Activated CD4-positive, alpha-beta T cell treated with anti-CD3 and anti-CD28 coated beads, Interleukin-10, Interleukin-2, amounts not matched to agents 100 ng/mL and 50 ng/mL, durations not matched to agents 16 hours and 8 hours (primary cell): Measurements from ENCODE around the gene TCEA2.

Source experiments
- DNase-seq: peaks from one replicate; pipeline ENCODE4 v3.0.0-alpha.2; 2020

Gene TCEA2

GRCh38 chr20:64067733-64068307 lies 4.8 kb downstream of the TCEA2 start:
- no peak for DNase-seq

- DNase-seq = no peak
These were observed 5.6 kb downstream of the TCEA2 start for GRCh38 chr20:64068386-64069208.

DNA sequence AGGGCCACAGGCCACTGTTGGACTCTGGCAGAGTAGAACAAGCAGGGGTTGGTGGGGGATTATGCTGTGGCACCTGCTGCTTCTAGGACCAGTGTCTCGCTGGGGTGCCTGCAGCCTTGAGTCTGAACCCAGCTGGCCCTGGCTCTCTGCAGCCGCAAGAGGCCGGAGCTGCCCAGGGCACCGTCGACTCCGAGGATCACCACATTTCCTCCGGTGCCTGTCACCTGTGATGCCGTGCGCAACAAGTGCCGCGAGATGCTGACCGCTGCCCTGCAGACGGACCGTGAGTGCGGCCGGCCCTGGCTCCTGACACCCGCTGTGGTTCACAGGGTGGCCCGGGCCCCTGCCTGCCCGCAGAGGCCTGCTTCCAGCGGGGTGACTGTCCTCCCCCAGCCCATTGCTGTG lies 6.2 kb downstream of the TCEA2 start:
- DNase-seq = no peak

- DNase-seq = no peak
These were observed 6.7 kb downstream of the TCEA2 start for GRCh38 chr20:64069614-64070243.

DNA sequence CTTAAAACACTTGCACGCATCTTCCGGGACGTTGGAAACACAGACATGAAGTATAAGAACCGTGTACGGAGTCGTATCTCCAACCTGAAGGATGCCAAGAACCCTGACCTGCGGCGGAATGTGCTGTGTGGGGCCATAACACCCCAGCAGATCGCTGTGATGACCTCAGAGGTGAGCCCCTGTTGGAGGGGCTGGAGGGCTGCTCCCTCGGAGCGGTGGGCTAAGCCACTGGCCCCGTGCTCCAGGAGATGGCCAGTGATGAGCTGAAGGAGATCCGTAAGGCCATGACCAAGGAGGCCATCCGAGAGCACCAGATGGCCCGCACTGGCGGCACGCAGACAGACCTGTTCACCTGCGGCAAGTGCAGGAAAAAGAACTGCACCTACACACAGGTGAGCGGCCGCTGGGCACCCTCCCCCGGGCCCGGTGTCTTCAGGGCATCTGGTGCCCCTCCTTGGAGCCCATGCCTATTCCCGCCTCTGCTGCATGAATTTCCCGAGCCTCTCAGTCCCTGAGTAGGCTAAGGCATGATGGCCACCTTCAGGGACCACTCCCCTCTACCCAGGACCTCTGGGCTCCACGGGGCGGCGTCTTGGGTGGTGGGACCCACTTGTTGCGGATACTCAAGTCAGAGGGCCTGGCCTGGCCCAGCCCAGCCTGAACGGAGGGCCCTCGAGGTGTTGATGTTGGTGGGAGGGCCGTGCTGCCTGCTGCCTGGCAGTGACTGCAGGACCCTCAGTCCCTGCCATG lies 7.4 kb downstream of the TCEA2 start:
- DNase-seq = no peak

DNA sequence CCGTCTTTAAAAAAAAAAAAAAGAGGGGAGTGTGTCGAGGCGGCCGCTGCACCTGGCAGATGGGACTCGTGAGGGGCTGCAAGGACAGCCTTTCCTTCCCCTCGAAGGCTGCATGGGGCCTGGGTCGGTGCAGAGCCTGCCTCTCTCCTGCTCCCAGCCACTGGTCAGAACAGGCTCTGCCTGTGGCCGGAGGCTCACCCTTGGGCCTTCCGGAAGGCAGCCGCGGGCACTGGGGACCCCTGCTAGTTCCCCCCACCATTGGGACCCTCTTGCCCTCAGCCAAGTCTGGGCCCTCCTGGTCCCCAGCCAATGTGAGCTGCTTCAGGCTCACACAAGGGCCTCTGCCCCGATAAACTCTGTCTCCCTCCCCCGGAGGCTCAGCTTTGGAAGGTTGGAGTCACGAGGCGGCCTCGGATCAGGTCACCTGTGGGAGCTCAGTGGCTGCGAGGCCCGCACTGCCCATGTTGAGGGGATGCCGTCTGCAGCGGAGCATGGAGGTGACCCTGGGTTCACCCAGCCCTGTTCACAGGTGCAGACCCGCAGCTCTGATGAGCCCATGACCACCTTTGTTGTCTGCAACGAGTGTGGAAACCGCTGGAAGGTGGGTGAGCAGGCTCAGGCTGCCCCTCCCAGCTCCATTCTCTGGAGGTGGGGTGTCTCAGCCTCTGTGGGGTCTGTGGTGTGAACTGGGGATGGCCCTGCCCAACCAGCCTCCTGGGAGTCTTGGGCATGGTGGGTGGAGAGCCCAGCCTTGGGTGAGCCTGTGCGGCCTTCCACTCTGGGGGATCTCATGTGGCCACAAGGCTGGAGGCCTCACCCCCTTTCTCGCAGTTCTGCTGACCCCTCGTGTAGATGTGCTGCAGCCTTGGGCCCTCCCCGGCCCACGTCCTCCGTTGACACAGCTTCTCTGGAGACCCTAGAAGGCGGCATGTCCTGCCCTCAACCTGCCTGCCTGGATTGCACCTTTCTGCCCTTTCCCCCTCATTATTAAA lies 8.6 kb downstream of the TCEA2 start:
- DNase-seq = no peak

DNA sequence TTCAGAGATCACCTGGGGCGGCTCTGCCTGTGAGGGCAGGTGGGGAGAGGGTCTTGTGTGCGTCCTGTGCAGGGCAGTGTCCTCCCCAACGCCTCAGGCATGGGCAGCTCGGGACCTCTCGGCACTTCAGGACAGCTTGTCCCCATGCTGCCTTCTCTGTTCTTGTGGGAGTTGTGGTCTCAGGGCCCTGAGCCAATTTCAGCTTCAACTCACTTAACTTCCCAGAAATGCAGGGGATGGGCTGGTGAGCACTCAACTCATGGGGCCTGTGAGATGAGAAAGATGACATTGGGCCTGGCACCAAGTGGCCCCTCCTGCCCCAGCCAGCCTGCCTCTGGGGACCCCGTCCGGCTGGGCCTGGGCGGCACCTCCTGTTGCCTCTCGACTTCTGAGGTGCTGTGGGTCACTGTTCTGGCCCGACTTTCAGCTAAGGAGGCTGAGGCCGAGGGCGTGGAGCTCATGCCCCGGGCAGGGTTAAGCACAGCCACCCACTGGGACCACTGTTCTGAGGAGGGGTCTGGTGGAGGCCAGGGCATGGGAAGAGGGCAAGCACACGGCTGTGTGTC lies 9.6 kb downstream of the TCEA2 start:
- no peak for DNase-seq

DNA sequence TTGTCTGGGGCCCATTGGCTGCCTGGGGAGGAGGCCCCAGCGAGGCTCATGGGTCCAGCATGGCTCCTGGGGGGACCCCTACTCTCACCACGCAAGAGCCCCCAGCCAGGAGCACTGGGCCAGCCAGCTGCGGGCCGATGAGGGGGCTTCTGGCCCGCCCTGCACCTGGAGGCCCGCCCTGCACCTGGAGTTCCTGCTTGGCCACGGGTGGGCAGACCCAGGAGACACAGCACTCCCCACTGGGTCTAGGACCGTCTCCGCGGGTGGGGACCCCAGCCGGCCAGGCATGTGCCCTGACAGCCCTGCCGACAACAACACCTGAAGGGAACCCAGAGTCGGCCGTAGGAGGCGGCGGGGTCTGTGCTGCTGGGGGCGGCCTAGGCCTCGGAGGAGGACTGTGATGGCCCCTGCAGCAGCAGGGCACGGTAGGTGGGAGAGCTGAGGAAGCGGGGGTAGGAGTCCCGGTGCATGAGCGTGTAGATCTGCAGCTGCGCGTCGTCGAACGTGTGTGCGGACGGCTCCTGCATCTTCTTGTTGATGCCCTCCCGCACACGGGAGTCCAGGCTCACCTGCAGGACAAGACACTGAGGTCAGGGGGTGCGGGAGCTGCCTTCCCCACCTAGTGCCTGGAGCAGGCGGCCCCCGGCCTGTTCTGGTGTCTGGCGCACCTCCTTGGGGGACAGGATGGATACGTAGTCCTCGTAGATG lies 10.6 kb downstream of the TCEA2 start:
- DNase-seq = no peak

DNA sequence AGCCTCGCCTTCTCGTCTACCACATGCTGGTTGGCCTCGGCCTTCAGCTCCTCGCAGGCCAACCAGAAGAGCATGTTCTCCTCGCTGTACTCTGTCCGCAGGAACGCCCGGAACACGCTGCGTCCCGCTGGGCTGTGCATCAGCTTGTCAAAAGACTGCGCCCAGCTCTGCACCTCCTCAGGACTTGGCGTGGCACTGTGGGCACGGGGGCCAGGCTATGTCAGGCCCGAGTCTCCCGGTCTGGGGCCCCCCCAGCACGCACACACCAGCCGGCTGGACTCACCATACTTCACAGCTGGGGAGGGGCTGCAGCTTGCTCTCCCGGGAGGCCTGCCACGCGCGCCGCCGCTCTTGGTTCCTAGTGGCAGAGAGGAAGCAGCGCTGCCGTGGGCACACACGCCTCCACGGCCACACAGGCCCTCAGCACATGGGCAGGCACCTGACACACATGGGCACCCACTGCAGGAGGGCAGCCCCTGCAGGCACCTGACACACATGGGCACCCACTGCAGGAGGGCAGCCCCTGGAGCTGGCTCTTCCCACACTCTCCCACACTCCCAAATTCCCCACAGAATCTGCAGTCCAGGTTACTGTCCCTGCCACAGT lies 11.3 kb downstream of the TCEA2 start:
- no peak for DNase-seq

DNA sequence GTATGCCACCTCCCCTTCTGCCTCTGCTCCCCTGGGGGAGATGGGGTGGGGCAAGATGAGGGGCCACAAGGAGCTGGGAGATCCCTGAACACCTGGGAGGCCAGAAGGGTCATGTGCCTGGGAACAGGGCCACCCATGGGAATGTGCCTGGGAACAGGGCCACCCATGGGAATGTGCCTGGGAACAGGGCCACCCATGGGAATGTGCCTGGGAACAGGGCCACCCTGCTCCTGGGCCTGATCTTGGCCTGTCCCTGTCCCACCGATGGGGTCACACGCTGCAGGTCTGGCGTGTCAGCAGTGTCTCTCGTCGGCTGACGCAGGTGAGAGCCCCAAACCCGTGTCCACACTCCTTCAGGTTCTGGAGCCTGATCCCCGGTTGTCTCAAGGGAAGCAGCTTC lies 12.0 kb downstream of the TCEA2 start:
- DNase-seq = no peak

GRCh38 chr20:64075556-64075955 lies 12.6 kb downstream of the TCEA2 start:
- DNase-seq = no peak

GRCh38 chr20:64076061-64076997 lies 13.3 kb downstream of the TCEA2 start:
- DNase-seq = no peak

GRCh38 chr20:64077094-64077493 lies 14.1 kb downstream of the TCEA2 start:
- peak; percentile 77 for DNase-seq

DNA sequence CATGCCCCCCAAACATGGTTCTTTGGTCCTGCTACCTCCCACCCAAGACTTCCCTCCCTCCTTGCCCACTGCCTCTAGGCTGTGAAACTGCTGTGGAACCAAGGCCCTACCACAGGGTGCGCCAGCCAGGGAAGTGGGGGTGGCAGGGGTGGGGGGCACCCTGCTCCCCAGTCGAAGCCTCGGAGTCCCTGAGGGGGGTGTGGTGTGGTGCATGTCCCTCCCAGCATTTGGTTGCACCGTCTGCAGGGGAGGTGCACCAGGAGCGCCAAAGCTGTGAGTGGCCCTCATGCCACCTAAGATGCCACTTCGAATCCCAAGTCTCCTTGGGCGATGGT lies 14.5 kb downstream of the TCEA2 start:
- no peak for DNase-seq

GRCh38 chr20:64077876-64078551 lies 15.0 kb downstream of the TCEA2 start:
- DNase-seq = peak; percentile 78

DNA sequence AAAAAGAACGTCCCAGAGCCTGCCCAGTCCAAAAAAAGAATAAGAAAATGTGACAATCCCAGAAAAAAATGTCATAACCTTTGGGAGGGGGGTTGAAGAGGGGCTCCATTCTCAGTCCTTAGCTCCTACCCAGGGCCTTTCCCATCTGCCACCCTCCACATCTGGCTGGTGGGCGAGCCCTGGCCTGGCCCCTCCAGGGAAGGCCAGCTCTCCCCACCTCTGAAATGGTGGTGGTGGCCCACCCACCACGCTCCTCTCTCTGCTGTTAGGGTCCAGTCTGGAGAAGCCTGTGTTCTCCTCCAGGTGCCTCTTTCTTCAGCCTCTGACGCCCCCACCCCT lies 15.9 kb downstream of the TCEA2 start:
- no peak for DNase-seq

DNA sequence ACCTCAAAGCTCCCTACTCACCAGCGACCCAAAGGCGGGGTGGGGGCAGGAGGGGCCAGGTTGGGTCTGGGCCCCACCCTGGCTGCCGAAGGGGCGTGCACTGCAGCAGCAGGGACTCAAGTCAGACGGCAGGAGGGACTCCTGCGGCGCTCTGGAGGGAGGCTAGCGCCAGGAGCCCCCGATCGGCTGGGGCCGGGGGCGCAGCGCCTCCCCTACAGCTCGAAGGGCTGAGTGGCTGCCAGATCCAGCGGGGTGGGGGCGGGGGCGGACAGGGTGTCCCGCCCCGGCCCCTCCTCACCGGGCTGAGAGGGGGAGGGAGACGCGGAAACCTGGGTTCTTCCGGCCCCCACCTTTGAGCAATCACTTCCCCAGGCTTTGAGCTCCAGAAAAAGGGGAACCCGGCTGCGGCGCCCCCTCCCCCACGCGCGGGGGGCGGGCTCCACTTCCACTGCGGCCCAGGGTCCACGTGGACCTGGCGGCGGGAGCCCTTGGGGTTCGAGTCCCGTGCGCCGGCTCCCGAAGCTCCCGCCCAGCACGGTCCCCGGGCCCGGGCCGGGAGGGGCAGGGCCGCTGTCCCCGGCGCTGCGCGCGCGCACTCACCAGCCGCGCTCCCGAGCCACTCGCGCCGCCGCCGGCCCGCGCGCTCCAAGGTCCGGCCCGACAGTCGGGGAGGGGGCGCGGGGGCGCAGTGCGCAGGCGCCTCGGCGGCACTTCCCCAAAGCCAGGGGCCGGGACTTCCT lies 16.4 kb downstream of the TCEA2 start, which contains the start of gene RGS19:
TSS of gene RGS19 (minus strand) at position 246 of the 740 bp plus-strand sequence. CDS start 2,632 bp downstream, outside the sequence.
- DNase-seq = peak; percentile 86
